T-cell (primary cell): ENCODE results near the gene TUBB2A. TPM values are rescaled to one million over a fixed set of nuclear protein-coding genes. Genes with fewer than 3 reads are reported as not detected.

Source experiments
- ATAC-seq, 4 experiments: fragments of 200-7000 bp in 3 of 4; fragments of 150-1000 bp in 1 of 4; cut with Tn5 transposase; replicated peaks in 1 of 4; 1 replicate in 3 of 4; 2 replicates in 1 of 4; pipeline ENCODE4 v1.10.0; 2021; ENCODE audit warnings: moderate library complexity in 3 of 4, mild to moderate bottlenecking in 2 of 4, moderate number of reproducible peaks in 1 of 4
- CTCF ChIA-PET, 2 donors: fragments of 300-600 bp; sonication (Branson Sonifier 250); formaldehyde crosslinking; loops; one replicate each; lab custom pipeline; 2022; ENCODE audit warnings: antibody characterized with exemption in 2 of 2; lab: Charles Lee
- POLR2A ChIA-PET, 2 donors: fragments of 300-600 bp; sonication (Branson Sonifier 250); formaldehyde crosslinking; loops; one replicate each; lab custom pipeline; 2022; ENCODE audit warnings: antibody characterized with exemption in 2 of 2; lab: Charles Lee
- DNase-seq, 35 experiments: peaks; one replicate each; pipeline versions ENCODE4 v3.0.0 to v3.0.0-alpha.2; 2013 to 2023
- H3K27ac ChIP-seq: one replicate; pipeline ENCODE4 v1.5.1; 2013; ENCODE audit warnings: low read length
- H3K27me3 ChIP-seq, 2 experiments: replicated peaks in 1 of 2; 1 replicate in 1 of 2; 2 replicates in 1 of 2; pipeline versions ENCODE4 v1.6.1 to v1.7.0; 2013; ENCODE audit warnings: low read length in 1 of 2, mixed read lengths in 1 of 2; ENCODE audit not compliant: control insufficient read depth in 2 of 2, insufficient read depth in 2 of 2; ENCODE audit errors: extremely low read depth in 1 of 2
- H3K36me3 ChIP-seq, 2 donors: 1 replicate in 1 of 2; 2 replicates in 1 of 2; pipeline versions ENCODE4 v1.6.1 to v1.7.0; 2013; ENCODE audit warnings: low read length in 1 of 2; ENCODE audit not compliant: control insufficient read depth in 2 of 2, insufficient read depth in 1 of 2; ENCODE audit errors: extremely low read depth in 1 of 2
- H3K4me1 ChIP-seq, 2 experiments: 1 replicate in 1 of 2; 2 replicates in 1 of 2; pipeline versions ENCODE4 v1.6.1 to v1.7.0; 2013; ENCODE audit warnings: low read length in 2 of 2, mixed read lengths in 1 of 2; ENCODE audit not compliant: insufficient read depth in 2 of 2, control insufficient read depth in 1 of 2; ENCODE audit errors: extremely low read depth in 1 of 2
- H3K4me3 ChIP-seq, 2 donors: 1 replicate in 1 of 2; 2 replicates in 1 of 2; pipeline versions ENCODE4 v1.5.1 to v1.7.0; 2013; ENCODE audit warnings: mild to moderate bottlenecking in 2 of 2, low read length in 1 of 2, moderate library complexity in 1 of 2; ENCODE audit not compliant: control insufficient read depth in 1 of 2; ENCODE audit errors: extremely low read depth in 1 of 2
- H3K9me3 ChIP-seq: 2 replicates; pipeline ENCODE4 v1.7.0; 2013
- H3K27ac Mint-ChIP-seq, 2 donors: one replicate each; pipeline ENCODE4 v1.8.0; 2020 to 2021; ENCODE audit warnings: mild to moderate bottlenecking in 2 of 2, mixed read lengths in 2 of 2
- H3K27me3 Mint-ChIP-seq, 2 donors: one replicate each; pipeline ENCODE4 v1.8.0; 2021 to 2022; ENCODE audit warnings: mixed read lengths in 2 of 2
- H3K36me3 Mint-ChIP-seq: one replicate; pipeline ENCODE4 v1.8.0; 2021; ENCODE audit warnings: mixed read lengths
- H3K4me1 Mint-ChIP-seq, 3 donors: one replicate each; pipeline ENCODE4 v1.8.0; 2020 to 2022; ENCODE audit warnings: mixed read lengths in 3 of 3, mild to moderate bottlenecking in 1 of 3
- H3K4me3 Mint-ChIP-seq, 3 donors: one replicate each; pipeline ENCODE4 v1.8.0; 2020 to 2022; ENCODE audit warnings: mild to moderate bottlenecking in 3 of 3, mixed read lengths in 3 of 3, moderate library complexity in 3 of 3
- H3K9me3 Mint-ChIP-seq, 3 donors: one replicate each; pipeline ENCODE4 v1.8.0; 2020 to 2022; ENCODE audit warnings: mixed read lengths in 3 of 3
- WGBS: methylation state at CpG from one replicate; pipeline ENCODE4 v1.1.5; 2013; ENCODE audit warnings: missing lambda C conversion rate; ENCODE audit not compliant: insufficient coverage; 5-methylcytosine and 5-hydroxymethylcytosine counted together
- total RNA-seq, 35 experiments: library from RNA in 6 of 35; stranded (reverse) in 6 of 35; fragments of 120-200 nt in 1 of 35; gene quantifications; one replicate each; pipeline versions ENCODE4 v1.2.1 to v1.2.4 and lab custom pipeline; 2013 to 2026

Gene TUBB2A
- total RNA-seq, 5 donors from 2014 or later (not counting 1 experiment from before 2014, with no cell fraction given), result 4.5 to 34.7 (median 9.6) TPM

DNA sequence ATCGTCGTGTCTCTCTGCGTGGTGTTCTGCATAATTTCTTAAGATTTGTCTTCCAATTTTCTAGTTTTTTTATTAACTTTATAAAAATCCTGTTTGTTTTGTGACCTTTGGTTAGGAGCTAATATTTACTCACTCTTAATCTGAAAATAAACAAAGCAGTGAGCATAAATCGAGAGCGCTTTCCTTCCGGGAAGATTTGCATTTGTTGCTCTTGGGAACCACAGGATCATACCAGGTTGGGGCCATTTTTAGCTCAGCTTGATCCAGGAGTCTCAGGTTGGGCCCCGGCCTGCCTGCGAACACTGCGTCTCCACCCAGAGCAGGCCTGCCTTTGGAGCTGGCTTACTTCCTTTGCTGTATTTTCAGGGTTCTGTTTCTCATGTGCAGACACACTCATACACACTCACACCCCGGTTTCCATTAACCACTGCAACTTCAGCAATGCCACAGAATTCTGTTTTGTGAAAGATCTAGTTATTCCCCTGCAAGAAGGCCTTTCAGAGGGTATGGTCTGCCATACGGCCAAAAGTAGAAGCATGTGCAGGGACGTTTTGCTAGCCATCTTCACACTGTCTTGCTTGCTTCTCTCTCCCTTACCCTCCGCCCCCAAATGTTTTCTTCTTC, 21.6 kb downstream of the TUBB2A start:
- H3K27me3 Mint-ChIP-seq, result no peaks in the 10 kb centered on the region
- no peaks in the 10 kb centered on the region for H3K27me3 ChIP-seq
- H3K9me3 Mint-ChIP-seq, result no peaks in the 10 kb centered on the region
- DNase-seq (no peak), ATAC-seq (no peak)
- H3K27ac Mint-ChIP-seq, result no peak overlapping the region
- CTCF ChIA-PET, result interaction anchor here in 1 of 2 donors (0.8 kb wide), 1 partner anchor 16 kb away, joined by 4 read pairs; no protein-coding TSS in a partner anchor
- POLR2A ChIA-PET, result no interaction called here
- no peaks in the 10 kb centered on the region for H3K9me3 ChIP-seq
- peaks cover 58% of the 10 kb centered on the region for H3K36me3 Mint-ChIP-seq
- H3K36me3 ChIP-seq, result peaks cover 0 to 17% of the 10 kb centered on the region in 2 donors
- no peak overlapping the region for H3K4me3 ChIP-seq
- H3K4me3 Mint-ChIP-seq, result no peak overlapping the region
- no peaks in the 10 kb centered on the region for H3K4me1 ChIP-seq
- no peak overlapping the region for H3K27ac ChIP-seq
- peaks cover 0 to 6% (median 0%) of the 10 kb centered on the region in 3 donors for H3K4me1 Mint-ChIP-seq
- WGBS, result 93% methylated on average over 9 of the region's 13 CpGs

DNA sequence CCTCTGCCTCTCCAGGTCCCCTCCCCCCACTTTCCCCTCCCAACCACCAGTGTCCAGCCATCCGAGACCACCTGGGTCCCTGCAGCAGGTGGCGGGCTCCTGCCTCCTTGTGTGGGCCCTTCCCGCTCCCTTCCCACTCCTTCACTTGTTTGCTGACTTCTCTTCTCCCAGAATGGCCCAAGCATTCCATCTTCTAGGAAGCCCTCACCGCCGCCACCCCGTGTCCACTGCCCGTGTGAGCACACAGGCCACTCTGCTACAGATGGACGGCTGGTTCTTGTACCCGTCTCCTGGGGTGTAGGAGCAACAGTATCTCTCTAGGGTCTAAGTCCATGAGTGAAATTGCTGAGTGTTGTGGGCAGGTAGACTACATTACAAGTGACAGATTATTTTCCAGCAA, 23.8 kb downstream of the TUBB2A start:
- H3K27me3 ChIP-seq, result no peaks in the 10 kb centered on the region
- no peak for DNase-seq
- 100% methylated on average over 1 of the region's 9 CpGs for WGBS
- POLR2A ChIA-PET, result no interaction called here
- Mint-ChIP-seq H3K9me3 (no peaks in the 10 kb centered on the region), H3K27ac (no peak overlapping the region), H3K36me3 (peaks cover 55% of the 10 kb centered on the region), H3K4me3 (no peak overlapping the region), H3K27me3 (no peaks in the 10 kb centered on the region), H3K4me1 (no peaks in the 10 kb centered on the region)
- no peak for ATAC-seq
- H3K9me3 ChIP-seq, result no peaks in the 10 kb centered on the region
- no peaks in the 10 kb centered on the region for H3K4me1 ChIP-seq
- H3K27ac ChIP-seq, result no peak overlapping the region
- H3K36me3 ChIP-seq, result peaks cover 5 to 20% of the 10 kb centered on the region in 2 donors
- CTCF ChIA-PET, result no interaction called here
- no peak overlapping the region for H3K4me3 ChIP-seq

DNA sequence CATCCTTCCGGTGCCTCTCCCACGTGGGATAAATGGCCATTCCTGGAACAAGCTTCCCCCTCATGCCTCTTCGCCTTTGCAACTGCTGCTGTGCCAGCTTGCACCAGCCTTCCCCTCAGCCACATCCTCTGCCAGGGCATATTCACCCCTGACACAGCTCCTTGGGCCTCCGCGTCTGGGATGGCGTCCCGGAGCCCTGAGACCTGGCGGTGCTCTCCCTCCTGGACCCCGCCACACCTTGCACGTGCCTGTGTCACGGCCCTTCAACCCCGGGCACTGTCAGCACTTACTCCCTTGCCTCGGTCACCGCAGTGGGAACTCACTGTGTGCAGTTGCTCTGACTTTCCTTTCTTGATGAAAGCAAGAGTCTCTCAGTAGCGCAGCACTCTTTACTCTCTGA, 25.6 kb downstream of the TUBB2A start:
- Mint-ChIP-seq H3K4me3 (no peak overlapping the region), H3K27me3 (no peaks in the 10 kb centered on the region), H3K4me1 (no peaks in the 10 kb centered on the region), H3K36me3 (peaks cover 46% of the 10 kb centered on the region), H3K9me3 (no peaks in the 10 kb centered on the region), H3K27ac (no peak overlapping the region)
- ATAC-seq (no peak), DNase-seq (no peak)
- WGBS, result 93% methylated on average over 15 of the region's 15 CpGs
- Histone ChIP-seq H3K36me3 (peaks cover 5 to 6% of the 10 kb centered on the region in 2 donors), H3K27ac (no peak overlapping the region), H3K27me3 (no peaks in the 10 kb centered on the region), H3K4me3 (no peak overlapping the region), H3K9me3 (no peaks in the 10 kb centered on the region), H3K4me1 (peaks cover 0 to 2% of the 10 kb centered on the region in 2 experiments)
- ChIA-PET CTCF (no interaction called here), POLR2A (no interaction called here)

DNA sequence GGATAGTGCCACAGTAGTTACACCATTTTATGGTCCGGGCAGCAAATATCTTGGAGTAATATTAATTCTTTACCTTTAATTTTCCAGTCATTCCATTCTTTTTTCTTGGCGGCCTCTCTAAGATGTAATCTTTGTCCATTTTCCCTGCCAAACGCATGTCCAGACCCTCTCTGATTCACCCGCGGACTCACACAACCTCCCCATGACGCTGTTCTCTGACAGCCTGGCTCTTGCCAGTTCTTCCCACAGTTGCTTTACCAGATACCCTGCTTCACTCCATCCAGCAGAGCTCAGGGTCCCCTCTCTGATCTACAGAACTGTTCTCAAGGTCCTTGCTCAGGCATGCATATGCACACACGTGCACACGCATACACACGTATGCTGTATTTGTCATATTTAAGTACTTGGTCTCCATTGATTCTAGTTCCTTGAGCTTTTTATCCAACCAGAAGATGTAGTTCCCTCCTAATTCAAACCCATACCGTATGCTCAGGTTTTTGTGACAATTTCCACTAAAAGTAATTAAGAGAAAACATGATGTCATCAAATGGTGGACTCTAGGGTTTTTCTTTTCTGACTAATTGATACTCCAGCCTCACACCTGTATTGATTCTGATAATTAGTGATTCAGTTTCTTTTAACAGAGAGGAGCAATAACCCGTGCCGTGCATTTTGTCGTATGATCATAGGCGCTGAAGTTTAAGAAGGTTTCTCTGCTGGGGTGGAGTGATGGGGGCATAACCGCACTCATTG, 28.8 kb downstream of the TUBB2A start:
- H3K27ac Mint-ChIP-seq, result no peak overlapping the region
- H3K9me3 Mint-ChIP-seq, result no peaks in the 10 kb centered on the region
- Histone ChIP-seq H3K4me3 (no peak overlapping the region), H3K27ac (no peak overlapping the region), H3K9me3 (no peaks in the 10 kb centered on the region), H3K36me3 (peaks cover 5 to 6% of the 10 kb centered on the region in 2 donors), H3K4me1 (peaks cover 0 to 6% of the 10 kb centered on the region in 2 experiments), H3K27me3 (no peaks in the 10 kb centered on the region)
- ATAC-seq (no peak), DNase-seq (no peak)
- WGBS, result 90% methylated on average over 9 of the region's 15 CpGs
- ChIA-PET CTCF (interaction anchor here (0.6 to 1.2 kb wide), 4 partner anchors 8 to 894 kb away, joined by 4 to 5 read pairs (median 5); no protein-coding TSS in a partner anchor), POLR2A (no interaction called here)
- peaks cover 33% of the 10 kb centered on the region for H3K36me3 Mint-ChIP-seq
- no peak overlapping the region for H3K4me3 Mint-ChIP-seq
- H3K27me3 Mint-ChIP-seq, result no peaks in the 10 kb centered on the region
- H3K4me1 Mint-ChIP-seq, result peaks cover 0 to 2% (median 0%) of the 10 kb centered on the region in 3 donors

DNA sequence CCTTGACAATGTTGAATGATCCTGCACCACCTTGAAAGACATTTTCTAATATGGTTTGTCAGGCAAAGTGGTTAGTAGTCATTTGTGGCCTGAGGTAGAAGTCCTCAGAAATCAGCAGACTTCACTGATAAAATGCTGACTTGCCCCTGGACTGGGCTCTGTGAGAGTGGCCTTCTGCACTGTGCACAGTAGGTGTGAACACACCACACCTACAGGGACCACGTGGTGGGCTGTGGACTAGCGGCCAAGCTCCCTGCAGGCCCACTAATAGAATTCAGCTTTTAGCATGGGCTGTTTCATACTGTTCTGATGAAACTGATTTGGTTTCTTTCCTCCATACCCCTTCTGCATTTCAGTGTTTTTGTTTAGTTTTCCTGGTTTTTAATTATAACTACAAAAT, 31.5 kb downstream of the TUBB2A start:
- Histone ChIP-seq H3K27ac (no peak overlapping the region), H3K9me3 (no peaks in the 10 kb centered on the region), H3K4me3 (no peak overlapping the region), H3K36me3 (peaks cover 5 to 6% of the 10 kb centered on the region in 2 donors), H3K4me1 (peaks cover 0 to 6% of the 10 kb centered on the region in 2 experiments), H3K27me3 (no peaks in the 10 kb centered on the region)
- DNase-seq, result no peak
- H3K9me3 Mint-ChIP-seq, result no peaks in the 10 kb centered on the region
- WGBS, result no CpG with 5 or more reads among the region's 2 CpGs
- no peak overlapping the region for H3K4me3 Mint-ChIP-seq
- H3K27me3 Mint-ChIP-seq, result no peaks in the 10 kb centered on the region
- peaks cover 0 to 2% (median 0%) of the 10 kb centered on the region in 3 donors for H3K4me1 Mint-ChIP-seq
- peaks cover 19% of the 10 kb centered on the region for H3K36me3 Mint-ChIP-seq
- CTCF ChIA-PET, result interaction anchor here (0.6 to 2.6 kb wide), 7 partner anchors 24 to 721 kb away, joined by 3 to 13 read pairs (median 5); no protein-coding TSS in a partner anchor
- POLR2A ChIA-PET, result interaction anchor here in 1 of 2 donors (0.6 kb wide), 1 partner anchor 360 kb away, joined by 5 read pairs; the partner anchor contains the start of gene WRNIP1
- no peak overlapping the region for H3K27ac Mint-ChIP-seq
- ATAC-seq, result no peak

DNA sequence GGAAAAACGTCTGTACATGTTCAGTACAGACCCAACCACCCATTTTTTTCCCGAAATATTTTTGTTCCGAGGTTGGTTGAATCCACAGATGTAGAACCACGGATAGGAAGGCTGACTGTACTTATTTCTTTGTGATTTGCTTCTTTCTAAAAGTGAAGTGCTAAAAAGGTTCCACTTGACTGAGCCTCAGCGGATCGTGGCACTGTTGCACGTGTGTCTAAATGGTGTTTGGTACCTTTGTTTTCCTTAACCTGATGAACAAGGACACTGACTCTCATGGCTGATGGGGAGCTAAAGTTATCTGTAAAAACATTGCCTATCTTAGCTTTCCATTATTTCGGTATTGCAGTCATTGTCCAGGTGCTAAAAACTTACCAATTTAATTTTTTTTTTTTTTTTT, 32.7 kb downstream of the TUBB2A start:
- no peaks in the 10 kb centered on the region for H3K27me3 ChIP-seq
- Mint-ChIP-seq H3K9me3 (no peaks in the 10 kb centered on the region), H3K4me3 (no peak overlapping the region), H3K4me1 (peaks cover 0 to 2% (median under 1%) of the 10 kb centered on the region in 3 donors), H3K36me3 (peaks cover 13% of the 10 kb centered on the region), H3K27me3 (no peaks in the 10 kb centered on the region), H3K27ac (no peak overlapping the region)
- DNase-seq, result no peak
- ChIA-PET CTCF (interaction anchor here (0.6 to 0.8 kb wide), 4 partner anchors 16 to 246 kb away, joined by 3 read pairs; no protein-coding TSS in a partner anchor), POLR2A (no interaction called here)
- WGBS, result 96% methylated on average over 3 of the region's 8 CpGs
- H3K4me3 ChIP-seq, result no peak overlapping the region
- peaks cover 0 to 2% of the 10 kb centered on the region in 2 donors for H3K36me3 ChIP-seq
- no peak overlapping the region for H3K27ac ChIP-seq
- H3K9me3 ChIP-seq, result no peaks in the 10 kb centered on the region
- ATAC-seq, result no peak
- peaks cover 0 to 6% of the 10 kb centered on the region in 2 experiments for H3K4me1 ChIP-seq
